GM21825 (cell line): Measurements from ENCODE around the gene ZNF584.
A peak's percentile ranks its signal among the peaks of the same experiment; 100 is the strongest.
"Not testable (repeated sequence)": the region's sequence is repeated elsewhere in the genome, so short reads cannot be mapped to it uniquely, and the experiment has no call there.

Experiments used
- ATAC-seq: cut with Tn5 transposase; IDR thresholded peaks from one replicate; pipeline ENCODE4 v1.9.1; 2021; ENCODE audit warnings: mild to moderate bottlenecking, moderate library complexity; ENCODE audit not compliant: unreplicated experiment

Gene ZNF584

GRCh38 chr19:58408152-58409009, at the start of gene ZNF584:
TSS of gene ZNF584 (plus strand) at chr19:58408649. CDS start at chr19:58409148, 499 bp downstream.
- peak; percentile 81 for ATAC-seq

DNA sequence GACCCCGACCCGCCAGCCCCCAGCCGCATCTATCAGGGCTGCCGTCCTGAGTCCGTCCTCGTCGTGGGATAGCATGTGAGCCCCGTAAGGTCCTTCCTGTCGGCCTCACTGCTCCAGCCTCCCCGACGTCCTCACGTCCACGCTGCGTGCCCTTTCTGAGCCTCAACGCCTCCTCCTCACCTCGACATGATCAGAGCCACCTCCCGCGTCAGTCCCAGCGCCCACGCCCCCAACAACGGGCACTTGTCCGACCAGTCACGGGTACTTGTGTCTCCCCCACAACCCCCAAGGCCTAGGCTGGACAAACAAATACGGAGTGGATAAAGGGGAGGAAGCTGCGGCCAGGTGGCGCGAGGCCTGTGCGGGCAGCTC, 46.6 kb upstream of the ZNF584 start:
- peak; percentile 12 for ATAC-seq

DNA sequence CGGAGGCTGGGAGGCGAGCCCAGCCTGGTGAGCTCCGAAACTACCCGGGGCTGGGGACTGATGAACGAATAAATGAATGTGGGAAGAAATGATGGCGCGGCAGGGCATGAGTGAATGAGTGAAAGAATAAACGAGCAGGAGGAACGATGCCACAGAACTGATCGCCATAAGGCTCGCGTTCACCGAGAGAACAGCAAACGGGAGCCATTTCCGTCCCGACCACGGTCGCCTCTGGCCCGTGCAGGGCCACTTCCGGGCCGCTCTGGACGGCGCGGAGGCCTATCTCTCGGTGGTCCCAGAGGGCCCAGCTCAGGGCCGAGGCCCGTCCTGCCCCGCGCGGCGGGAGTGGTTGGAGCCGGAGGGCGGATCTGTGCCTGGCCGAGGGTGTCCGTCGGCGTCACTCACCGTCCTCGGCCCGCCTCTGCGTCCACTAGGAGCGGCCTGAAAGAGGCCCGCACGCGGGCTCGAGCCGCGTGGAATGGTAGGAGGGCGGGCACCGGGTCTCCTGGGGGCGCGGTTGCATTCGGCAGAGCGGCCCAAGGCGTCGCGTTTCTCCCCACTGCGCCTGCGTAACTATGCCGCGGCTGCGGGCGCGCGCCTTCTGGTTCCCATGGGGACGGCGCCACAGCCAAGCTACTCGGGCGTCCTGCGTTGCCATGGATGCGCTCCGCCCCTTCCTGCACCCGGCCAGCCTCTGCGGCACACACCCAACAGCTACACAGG, 46.0 kb upstream of the ZNF584 start, which contains the start of gene ZNF497:
TSS of gene ZNF497 (minus strand) at position 480 of the 723 bp plus-strand sequence. CDS start 5,116 bp downstream, outside the sequence.
- ATAC-seq = peak; percentile 83

GRCh38 chr19:58364146-58364545, 44.3 kb upstream of the ZNF584 start:
- ATAC-seq = no peak

- ATAC-seq = no peak
Measured at GRCh38 chr19:58366585-58367430, 41.6 kb upstream of the ZNF584 start.

DNA sequence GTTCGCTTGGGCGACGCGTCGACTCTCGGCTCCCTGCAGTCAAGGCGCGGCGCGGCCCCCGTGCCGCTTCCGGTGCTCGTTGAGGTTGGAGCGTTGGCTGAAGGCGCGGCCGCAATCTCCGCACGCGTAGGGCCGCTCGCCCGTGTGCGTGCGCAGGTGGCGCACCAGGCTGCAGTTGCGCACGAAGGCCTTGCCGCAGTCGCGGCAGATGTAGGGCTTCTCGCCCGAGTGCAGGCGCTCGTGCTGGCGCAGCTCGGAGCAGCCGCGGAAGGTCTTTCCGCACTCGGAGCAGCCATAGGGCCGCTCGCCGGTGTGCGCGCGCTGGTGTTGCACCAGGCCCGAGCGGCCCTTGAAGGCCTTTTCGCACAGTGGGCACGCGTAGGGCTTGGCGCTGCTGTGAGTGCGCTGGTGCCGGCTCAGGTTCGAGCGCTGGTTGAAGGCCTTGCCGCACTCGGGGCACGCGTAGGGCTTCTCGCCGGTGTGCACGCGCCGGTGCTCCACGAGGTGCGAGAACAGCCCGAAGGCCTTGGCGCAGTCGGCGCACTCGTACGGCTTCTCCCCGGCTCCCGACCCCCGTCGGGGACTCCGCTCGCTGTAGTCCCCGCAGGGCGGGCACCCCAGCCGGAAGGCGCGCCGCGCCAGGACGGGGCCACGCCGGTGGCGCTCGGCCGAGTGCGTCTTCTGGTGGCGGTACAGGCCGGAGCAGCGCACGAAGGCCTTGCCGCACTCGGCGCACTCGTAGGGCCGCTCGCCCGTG, 40.6 kb upstream of the ZNF584 start:
- no peak for ATAC-seq

DNA sequence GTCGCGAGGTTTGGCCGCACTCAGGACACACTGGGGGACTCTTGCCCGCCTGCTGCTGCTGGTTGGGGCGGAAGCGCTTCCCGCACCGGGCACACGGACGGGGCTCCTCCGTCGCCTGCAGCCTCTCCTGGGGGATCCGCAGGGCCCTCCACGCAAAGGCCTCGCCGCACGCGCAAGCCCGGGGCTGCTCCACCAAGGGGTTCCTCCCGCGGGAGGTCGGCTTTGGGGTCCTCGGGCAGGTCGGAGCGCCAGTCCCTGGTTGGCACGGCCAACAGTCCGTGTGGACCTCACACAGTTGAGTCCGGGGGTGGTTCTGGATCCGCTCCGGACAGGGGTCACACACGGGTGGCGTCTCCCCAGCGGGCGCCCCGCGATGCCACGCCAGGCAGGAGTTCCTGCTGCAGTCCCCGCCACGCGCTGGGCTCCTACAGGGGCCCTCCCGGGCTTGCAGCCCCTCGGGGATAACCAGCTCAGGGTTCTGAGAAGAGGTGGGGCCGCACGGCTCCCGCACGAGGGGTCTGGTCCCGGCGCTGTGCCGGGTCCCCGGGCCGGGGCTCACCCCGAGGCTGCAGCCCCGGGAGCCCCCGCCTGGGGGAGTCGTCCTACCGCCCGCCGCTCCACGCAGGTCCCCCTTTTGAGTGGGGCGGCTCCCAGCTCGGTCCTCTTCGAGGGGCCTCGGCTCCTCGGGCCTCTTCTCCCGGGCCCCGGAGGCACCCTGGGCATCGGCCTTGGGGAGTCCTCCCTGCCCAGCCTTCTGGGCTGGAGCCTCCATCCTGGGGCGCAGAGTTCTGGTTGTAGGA, 39.7 kb upstream of the ZNF584 start:
- no peak for ATAC-seq

DNA sequence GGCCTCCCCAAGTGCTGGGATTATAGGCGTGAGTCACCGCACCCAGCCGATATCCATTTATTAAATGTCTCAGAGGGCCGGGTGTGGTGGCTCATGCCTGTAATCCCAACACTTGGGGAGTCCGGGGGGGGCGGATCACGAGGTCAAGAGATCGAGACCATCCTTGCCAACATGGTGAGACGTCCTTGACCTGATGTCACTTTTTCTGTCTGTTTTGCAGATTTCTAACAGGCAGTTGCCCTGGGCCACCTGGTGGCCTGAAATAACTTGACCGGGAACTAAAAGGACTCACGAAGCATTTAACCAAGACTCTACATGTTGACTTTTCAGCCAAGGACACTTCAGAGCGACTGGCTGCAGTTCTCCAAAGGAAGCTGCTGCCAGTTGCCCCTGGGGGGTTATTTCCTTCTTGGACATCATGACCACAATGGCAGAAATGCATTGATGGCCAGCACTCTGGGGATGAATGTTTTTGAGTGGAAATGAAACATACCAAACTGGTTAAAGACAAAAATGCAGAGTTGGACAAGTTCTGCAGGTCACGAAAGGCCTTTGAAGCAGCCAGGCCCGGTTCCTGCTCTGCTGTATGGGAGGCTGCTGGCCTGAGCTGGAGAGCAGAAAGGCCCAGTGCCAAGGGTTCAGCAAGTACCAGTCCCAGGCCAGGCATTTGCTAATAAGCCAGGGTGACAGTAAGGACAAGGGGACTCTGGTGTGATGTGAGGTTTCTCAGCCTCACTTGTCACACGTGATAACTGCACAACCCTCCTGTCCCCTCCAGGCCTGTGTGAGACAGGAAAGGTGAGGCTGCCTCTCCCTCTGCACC, 35.9 kb upstream of the ZNF584 start:
- ATAC-seq = no peak

DNA sequence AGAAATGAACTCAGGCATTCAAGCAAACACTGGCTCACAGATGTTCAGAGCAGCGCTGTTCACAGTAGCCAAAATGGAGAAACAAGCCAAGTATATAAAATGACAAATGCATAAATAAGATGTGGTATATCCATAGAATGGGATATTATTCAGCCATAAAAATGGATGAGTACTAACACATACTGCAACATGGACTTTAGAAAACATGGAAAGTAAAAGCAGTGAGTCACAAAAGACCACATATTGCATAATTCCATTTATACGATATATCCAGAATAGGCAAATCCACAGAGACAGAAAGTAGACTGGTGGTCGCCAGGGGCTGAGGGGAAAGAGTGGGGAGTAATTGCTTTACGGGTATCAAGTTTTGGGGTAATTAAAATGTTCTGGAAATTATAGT, 34.2 kb upstream of the ZNF584 start:
- ATAC-seq = no peak

GRCh38 chr19:58376724-58377123, 31.7 kb upstream of the ZNF584 start:
- not testable (repeated sequence) for ATAC-seq

DNA sequence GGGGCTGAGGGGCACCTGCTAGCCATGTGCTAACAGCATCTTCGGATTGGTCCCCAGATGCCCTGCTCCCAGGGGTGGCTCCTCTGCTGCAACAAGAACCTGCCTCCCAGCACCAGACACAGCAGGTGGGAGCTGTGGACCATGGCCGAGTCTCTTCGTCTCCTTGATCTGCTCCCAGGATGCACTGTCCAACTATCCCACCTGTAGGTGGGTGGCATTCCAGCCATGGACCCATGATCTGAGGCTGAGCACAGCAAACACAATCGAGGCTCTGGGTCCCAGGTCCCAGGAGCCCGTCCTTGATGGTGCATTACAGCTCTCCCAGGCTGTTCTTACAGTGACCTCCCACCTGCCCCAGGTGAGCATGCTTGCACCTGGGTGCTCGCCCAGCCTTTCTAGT, 29.2 kb upstream of the ZNF584 start:
- ATAC-seq = no peak

DNA sequence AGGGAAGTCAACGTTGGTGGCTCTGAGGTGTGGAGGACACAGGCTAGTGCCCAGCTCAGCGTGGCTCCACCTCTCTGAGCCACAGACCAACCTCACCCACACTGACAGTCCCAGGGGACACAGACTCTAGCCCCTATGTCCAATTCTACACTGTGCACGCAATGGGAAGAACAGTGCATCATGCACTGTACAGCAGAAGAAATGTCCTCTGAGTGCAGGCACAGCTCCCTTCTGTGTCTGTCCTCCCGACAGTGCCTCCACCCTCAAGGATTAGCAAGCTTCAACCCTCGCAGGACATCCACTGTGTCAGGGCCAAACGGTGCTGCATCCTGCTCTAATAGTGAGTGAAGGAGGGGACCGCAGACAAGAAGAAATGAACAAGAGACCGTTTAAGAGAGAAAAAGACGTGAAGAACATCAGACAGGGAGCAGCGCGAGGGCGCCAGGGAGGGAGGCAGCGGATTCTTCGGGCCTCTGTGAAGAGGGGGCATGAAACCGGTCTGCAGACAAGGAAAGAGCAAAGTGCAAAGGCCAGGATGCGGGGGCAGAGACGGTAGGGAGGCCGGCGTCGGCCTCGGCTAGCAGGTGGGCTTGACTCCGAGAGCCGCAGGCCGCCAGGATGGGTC, 28.3 kb upstream of the ZNF584 start:
- ATAC-seq = no peak

GRCh38 chr19:58380662-58381459, 27.6 kb upstream of the ZNF584 start, which contains the start of gene ZNF837:
TSS of gene ZNF837 (minus strand) at chr19:58381030. CDS start at chr19:58369332, 11,698 bp downstream.
- peak; percentile 78 for ATAC-seq

GRCh38 chr19:58381460-58382212, 26.8 kb upstream of the ZNF584 start:
- no peak for ATAC-seq

DNA sequence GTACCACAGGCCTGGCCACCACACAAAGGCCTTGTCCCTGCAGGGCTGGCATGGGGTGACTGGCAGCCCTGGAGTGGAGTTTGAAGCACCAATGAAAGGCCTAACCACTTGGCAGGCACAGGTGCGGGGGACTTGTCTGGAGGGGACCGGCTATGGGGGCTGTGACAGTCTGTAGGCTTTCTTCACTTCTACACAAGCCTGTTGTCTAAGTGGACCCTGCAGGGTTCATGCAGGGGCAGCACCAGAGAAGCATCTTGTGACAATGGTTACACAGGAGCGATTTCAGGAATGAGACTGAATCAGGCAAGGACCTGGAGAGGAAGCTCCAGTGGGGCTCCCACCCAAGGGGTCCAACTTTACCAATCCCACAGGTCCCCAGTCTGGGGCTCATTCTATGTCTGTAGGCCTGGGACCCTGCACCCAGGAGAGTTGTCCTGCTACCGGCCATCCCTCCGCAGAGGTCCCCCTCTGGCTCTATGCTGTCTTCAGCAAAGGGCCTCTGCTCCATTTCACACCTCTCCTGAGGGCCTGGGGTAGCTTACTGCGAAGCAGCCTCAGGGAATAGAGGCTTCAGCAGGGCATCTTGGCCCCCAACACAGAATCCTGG, 25.3 kb upstream of the ZNF584 start:
- no peak for ATAC-seq

DNA sequence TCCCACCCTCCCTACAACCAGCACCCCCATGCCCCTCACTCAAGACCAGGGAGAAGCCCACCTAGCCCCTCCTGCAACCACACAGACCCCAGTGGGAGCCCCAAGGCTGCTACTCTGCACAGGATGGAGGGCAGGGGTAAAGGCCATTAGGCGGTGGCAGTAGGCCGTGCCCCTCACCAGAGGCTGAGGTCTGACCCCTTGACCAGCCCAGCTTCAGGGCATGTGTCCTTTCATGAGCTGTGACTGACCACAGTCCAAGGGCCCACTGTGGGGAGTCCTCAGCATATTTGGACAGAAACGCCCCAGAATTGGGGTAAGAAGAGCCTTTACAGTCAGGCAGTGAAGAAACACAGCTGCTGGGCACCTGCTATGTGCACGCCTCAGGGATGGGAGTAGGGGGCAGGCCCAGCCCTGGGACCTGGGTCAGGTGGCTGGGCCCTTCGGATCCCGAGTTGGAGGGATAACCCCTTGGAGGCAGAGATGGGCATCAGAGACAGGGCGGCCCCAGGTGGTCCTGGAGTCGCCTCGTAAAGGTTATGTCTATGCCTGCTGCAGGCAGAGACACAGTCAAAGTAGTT, 23.0 kb upstream of the ZNF584 start:
- ATAC-seq = no peak
